Right forelimb (tissue), 1 donor: ENCODE results near the gene ARL4A.
A peak's percentile ranks its signal among the peaks of the same experiment; 100 is the strongest.

Experiments used
- DNase-seq: peaks from one replicate; pipeline ENCODE4 v3.0.0-alpha.2; 2018

Gene ARL4A

DNA sequence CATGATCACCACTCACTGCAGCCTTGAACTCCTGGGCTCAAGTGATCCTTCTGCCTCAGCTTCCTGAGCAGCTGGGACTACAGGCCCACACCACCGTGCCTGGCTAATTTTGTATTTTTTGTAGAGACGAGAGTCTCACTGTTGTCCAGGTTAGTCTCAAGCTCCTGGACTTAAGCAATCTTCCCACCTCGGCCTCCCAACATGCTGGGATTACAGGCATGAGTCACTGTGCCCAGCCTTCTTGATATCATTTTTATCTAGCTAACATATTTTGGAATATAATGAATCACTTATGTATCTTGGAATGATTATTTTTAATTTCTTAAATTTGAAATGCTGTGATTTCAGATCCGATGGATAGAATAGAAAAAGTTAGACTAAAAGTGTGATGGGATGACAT, 18.4 kb downstream of the ARL4A start:
- no peak for DNase-seq

GRCh38 chr7:12706900-12707536, 19.6 kb downstream of the ARL4A start:
- no peak for DNase-seq

- no peak for DNase-seq
These were observed 20.9 kb downstream of the ARL4A start for GRCh38 chr7:12708314-12708713.

DNA sequence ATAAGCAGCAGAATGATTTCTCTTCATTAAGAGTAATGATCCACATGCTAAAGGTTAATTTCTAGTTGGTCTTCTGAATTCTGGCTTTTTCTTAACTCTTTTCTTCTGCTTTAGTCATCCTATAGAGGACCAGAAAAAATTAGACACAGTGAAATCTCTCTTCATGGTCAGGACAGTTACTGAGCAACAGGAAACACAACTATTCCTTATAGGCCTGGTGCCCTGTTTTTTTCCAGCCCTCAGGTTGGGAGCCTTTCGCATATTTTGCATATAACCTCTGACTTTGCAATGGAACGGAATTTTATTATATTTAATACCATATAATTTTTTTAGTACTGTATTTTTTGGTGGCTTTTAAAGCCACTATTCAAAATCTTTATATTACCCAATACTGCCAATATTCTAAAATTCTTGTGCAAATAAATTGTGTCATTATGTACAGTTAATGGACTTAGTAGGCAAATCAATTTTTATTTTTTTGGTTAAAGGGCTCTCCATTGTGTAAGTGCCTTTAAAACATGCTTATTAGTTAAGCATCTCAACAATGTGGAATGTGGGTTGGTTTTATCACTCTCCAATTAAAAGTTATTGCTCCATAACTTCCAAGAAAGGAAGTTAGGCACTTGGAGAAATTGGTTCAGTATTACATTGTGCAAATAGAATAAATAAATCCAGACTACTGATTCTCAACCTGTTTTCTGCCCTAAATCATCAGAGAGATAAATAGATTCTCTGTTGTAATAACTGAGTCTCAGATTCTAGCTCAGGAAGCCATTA, 22.5 kb downstream of the ARL4A start:
- no peak for DNase-seq

DNA sequence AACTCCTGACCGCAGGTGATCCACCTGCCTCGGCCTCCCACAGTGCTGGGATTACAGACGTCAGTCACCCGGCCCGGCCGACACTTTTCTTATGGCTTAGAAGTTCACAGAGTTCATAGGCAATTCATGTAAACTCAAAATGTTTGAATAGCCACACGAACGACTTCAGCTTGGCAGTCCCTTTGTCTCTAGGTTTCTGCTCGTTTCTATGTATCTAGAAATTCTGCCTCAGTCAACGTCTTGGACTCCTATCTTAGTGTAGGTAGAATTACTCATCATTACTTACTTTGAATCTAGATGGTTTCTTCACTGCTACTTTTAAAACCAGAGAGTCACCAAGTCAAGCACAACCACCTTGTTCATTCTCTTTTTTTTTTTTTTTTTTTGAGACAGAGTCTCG, 23.7 kb downstream of the ARL4A start:
- DNase-seq = no peak

- DNase-seq = no peak
These were observed 24.8 kb downstream of the ARL4A start for GRCh38 chr7:12712236-12712635.

- DNase-seq = no peak
These were observed 26.4 kb downstream of the ARL4A start for GRCh38 chr7:12713625-12714378.

GRCh38 chr7:12714379-12714737, 26.9 kb downstream of the ARL4A start:
- no peak for DNase-seq

DNA sequence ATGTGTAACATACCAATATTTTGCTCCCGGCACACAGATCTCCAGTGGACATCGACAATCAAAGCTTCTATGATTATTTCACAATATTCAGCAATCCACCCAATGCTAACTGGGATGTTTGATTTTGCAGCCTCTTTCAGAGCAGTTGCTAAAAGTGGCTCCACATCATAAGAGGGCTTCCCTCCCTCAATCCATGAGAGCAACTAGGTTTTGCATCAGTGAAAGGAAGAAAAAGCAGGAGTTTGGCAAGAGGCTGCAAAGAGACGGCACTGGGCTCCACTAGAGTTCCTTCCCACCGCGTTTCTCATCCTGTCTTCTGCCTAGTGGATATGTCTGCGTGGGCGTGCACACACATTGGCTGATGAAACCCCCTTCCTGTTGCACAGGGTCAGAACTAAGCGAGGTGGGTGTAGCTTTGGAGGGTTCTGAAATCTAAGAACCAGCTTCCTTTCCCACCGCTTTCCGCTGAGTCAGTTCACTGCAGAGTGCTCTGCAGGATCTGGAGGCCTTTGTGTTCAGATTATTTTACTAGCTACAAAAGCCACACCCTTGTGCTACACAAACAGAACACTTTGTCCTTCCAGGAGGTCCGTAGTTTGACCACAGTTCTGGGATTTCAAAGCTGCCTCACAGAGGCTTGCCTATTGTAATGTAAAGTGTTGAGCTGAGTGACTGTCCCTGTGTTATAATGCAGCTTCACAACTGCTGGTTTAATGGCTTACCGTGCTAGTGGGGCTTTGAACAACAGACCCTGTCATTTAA, 28.1 kb downstream of the ARL4A start:
- peak; percentile 75 for DNase-seq

DNA sequence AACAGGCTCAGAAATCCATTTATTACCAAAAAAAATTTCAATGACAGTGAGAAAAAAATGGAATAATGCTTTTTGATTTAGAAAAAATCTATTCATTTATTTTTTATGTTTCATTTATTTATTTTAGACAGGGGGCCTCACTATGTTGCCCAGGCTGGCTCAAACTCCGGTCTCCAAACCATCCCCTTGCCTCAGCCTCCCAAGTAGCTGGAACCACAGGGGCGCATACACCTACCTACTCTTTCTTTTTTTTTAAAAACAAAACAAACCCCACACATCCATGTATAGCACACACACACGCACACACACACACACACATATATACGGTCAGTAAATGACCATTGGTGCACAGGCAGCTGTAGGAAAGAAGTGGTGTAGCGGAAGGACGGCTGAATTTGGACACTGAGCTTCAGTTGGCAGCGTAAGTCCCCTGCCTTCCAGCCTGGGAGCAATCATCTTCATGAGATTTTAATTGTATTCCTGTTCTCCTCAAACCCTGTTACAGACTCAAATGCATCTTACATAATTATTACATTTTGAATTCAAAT, 28.8 kb downstream of the ARL4A start:
- no peak for DNase-seq

DNA sequence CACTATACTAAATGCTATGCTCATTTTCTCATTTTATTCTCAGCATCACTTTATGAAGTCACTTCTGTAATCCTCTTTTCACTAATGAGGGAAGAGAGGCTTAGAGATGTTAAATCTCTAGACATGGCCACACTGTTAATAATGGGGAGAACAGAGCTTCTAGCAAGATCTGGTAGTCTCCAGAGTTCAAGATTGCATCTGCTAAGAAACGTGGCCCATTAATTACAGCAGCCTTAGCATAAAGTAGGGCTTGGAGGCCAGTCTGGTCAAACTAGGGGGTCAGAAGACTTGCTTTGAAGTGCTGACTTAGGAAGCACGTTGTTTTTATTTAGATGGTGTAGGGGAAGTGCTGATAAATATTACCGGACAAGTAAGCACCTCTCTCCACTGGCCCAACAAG, 29.3 kb downstream of the ARL4A start:
- no peak for DNase-seq

GRCh38 chr7:12719141-12719919, 31.9 kb downstream of the ARL4A start:
- no peak for DNase-seq

GRCh38 chr7:12719981-12720865, 32.8 kb downstream of the ARL4A start:
- no peak for DNase-seq

GRCh38 chr7:12721286-12721830, 33.9 kb downstream of the ARL4A start:
- no peak for DNase-seq

GRCh38 chr7:12722136-12722535, 34.7 kb downstream of the ARL4A start:
- DNase-seq = no peak

GRCh38 chr7:12722636-12723605, 35.5 kb downstream of the ARL4A start:
- no peak for DNase-seq

GRCh38 chr7:12725575-12726316, 38.3 kb downstream of the ARL4A start:
- no peak for DNase-seq

DNA sequence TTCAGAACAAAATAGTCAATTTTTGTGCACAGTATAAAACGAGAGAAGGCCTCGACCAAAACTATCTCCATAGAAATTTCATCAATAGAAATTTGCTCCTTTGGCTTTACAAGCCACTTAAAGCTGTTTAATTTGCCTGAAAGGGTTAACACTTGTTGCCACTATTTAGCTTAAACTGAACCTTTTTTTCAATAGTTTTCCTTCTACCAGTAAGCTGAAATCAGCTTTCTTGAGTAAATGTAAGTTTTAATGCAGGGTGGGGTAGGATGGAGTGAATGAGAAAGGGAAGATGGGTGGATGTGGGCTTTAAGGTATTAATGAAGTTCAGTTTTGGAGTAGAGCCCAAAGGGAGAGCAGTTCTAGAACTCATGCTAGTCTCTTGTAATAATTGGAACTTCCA, 39.5 kb downstream of the ARL4A start:
- DNase-seq = no peak
